GM23248 (cell line): ENCODE results near the gene GLT1D1.

Experiments
- EZH2 ChIP-seq: fragments of 200-600 bp; sonication (generic); IDR thresholded peaks from 2 replicates; pipeline ENCODE4 v1.6.1; 2018; ENCODE audit warnings: antibody characterized with exemption, mild to moderate bottlenecking; ENCODE audit not compliant: insufficient read depth, poor library complexity, severe bottlenecking
- EZH2phosphoT487 ChIP-seq: fragments of 200-600 bp; sonication (generic); IDR thresholded peaks from 2 replicates; pipeline ENCODE4 v1.6.1; 2018; ENCODE audit warnings: antibody characterized with exemption, moderate library complexity, mild to moderate bottlenecking, low read depth; ENCODE audit not compliant: insufficient read depth

GRCh38 chr12:128911861-128912260, 58.6 kb downstream of the GLT1D1 start:
- TF ChIP-seq EZH2 (no peak), EZH2phosphoT487 (no peak)
